ENCODE results near the gene HACD3. TPM values are rescaled to one million over a fixed set of nuclear protein-coding genes. Genes with fewer than 3 reads are reported as not detected.

HACD3 gene
- total RNA-seq, 1 experiment from 2014 or later = 157 TPM

DNA sequence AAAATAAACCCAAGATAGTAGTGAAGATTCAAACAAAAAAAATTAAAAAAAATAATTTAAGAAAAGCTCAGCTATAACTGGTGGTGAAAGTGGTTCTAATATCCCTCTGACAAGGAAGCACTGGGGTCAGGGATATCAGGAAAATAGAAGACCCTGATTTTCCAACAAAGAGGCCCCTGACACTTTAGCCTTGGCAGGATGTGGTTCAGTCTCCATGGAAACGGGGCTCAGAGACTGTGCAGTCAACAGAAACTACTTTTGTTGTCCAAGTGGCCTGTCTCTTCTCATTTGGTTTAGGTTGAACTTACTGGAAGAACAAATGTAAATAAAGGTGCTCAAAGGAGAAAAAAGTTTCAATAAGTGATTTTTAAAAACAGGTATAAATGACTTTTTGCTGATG is 53.4 kb downstream of the HACD3 start:
- no peak overlapping the region for H3K4me3 ChIP-seq (ENCODE audit: low read depth, low read length, poor library complexity, severe bottlenecking)
- H3K9me3 ChIP-seq (ENCODE audit: low read depth, low read length, poor library complexity, severe bottlenecking) = no peaks in the 10 kb centered on the region
- POLR2A ChIA-PET (ENCODE audit: low non-redundant PET) = no interaction called here
- H3K27ac ChIP-seq (ENCODE audit: low read depth, low read length, poor library complexity, severe bottlenecking) = no peak overlapping the region
- intact Hi-C loops (cut with micrococcal nuclease; ENCODE audit: unreplicated experiment) = no loop called here
- no peak for TF ChIP-seq EZH2 (IDR thresholded peaks at IDR 0.05; ENCODE audit: borderline replicate concordance, low read depth, low read length, poor library complexity, severe bottlenecking)
- TF ChIP-seq, protein P1, sequence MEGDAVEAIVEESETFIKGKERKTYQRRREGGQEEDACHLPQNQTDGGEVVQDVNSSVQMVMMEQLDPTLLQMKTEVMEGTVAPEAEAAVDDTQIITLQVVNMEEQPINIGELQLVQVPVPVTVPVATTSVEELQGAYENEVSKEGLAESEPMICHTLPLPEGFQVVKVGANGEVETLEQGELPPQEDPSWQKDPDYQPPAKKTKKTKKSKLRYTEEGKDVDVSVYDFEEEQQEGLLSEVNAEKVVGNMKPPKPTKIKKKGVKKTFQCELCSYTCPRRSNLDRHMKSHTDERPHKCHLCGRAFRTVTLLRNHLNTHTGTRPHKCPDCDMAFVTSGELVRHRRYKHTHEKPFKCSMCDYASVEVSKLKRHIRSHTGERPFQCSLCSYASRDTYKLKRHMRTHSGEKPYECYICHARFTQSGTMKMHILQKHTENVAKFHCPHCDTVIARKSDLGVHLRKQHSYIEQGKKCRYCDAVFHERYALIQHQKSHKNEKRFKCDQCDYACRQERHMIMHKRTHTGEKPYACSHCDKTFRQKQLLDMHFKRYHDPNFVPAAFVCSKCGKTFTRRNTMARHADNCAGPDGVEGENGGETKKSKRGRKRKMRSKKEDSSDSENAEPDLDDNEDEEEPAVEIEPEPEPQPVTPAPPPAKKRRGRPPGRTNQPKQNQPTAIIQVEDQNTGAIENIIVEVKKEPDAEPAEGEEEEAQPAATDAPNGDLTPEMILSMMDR (conservative IDR thresholded peaks at IDR 0.05; ENCODE audit: low read depth, low read length) = no peak
- peaks cover 8% of the 10 kb centered on the region for H3K4me1 ChIP-seq (ENCODE audit: insufficient read depth, low read length, poor library complexity, severe bottlenecking)
- CTCF ChIA-PET = no interaction called here
- peaks cover 30% of the 10 kb centered on the region for H3K36me3 ChIP-seq (ENCODE audit: insufficient read depth, low read length, poor library complexity, severe bottlenecking)
- no TSS peak for BruUV-seq (replicated peaks)
- H3K27me3 ChIP-seq (replicated peaks; ENCODE audit: insufficient read depth, low read depth, low read length, poor library complexity) = no peaks in the 10 kb centered on the region
- no peak for DNase-seq (ENCODE audit: low spot score)

DNA sequence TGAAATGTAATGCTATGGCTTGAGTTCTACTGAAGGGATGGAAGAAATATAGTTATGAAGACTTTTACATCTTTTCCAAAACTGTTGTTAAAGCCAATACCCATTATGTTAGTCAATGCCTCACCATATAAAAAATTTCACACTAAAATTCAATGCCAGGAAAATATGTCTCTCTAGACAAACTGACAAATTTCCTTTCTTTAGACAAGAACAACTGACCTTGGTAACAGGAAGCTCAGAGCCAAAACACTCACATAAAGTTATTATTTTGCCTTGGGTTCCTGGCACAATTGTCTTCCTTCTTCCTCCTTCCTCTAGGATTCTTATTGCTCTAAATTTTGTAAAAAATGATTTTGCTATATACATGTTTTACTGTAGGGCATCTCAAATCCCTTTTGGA is 54.0 kb downstream of the HACD3 start:
- Histone ChIP-seq H3K27me3 (replicated peaks; ENCODE audit: insufficient read depth, low read depth, low read length, poor library complexity) (no peaks in the 10 kb centered on the region), H3K4me3 (ENCODE audit: low read depth, low read length, poor library complexity, severe bottlenecking) (no peak overlapping the region), H3K36me3 (ENCODE audit: insufficient read depth, low read length, poor library complexity, severe bottlenecking) (peaks cover 30% of the 10 kb centered on the region), H3K9me3 (ENCODE audit: low read depth, low read length, poor library complexity, severe bottlenecking) (no peaks in the 10 kb centered on the region), H3K4me1 (ENCODE audit: insufficient read depth, low read length, poor library complexity, severe bottlenecking) (peaks cover 2% of the 10 kb centered on the region), H3K27ac (ENCODE audit: low read depth, low read length, poor library complexity, severe bottlenecking) (no peak overlapping the region)
- CTCF ChIA-PET = no interaction called here
- no peak for TF ChIP-seq EZH2 (IDR thresholded peaks at IDR 0.05; ENCODE audit: borderline replicate concordance, low read depth, low read length, poor library complexity, severe bottlenecking)
- TF ChIP-seq, protein P1 (conservative IDR thresholded peaks at IDR 0.05; ENCODE audit: low read depth, low read length) = no peak
- POLR2A ChIA-PET (ENCODE audit: low non-redundant PET) = no interaction called here
- no TSS peak for BruUV-seq (replicated peaks)
- no peak for DNase-seq (ENCODE audit: low spot score)
- intact Hi-C loops (cut with micrococcal nuclease; ENCODE audit: unreplicated experiment) = no loop called here

GRCh38 chr15:65587094-65587493 is 56.8 kb downstream of the HACD3 start:
- Histone ChIP-seq H3K9me3 (ENCODE audit: low read depth, low read length, poor library complexity, severe bottlenecking) (no peaks in the 10 kb centered on the region), H3K36me3 (ENCODE audit: insufficient read depth, low read length, poor library complexity, severe bottlenecking) (peaks cover 24% of the 10 kb centered on the region), H3K27me3 (replicated peaks; ENCODE audit: insufficient read depth, low read depth, low read length, poor library complexity) (no peaks in the 10 kb centered on the region), H3K4me3 (ENCODE audit: low read depth, low read length, poor library complexity, severe bottlenecking) (no peak overlapping the region), H3K27ac (ENCODE audit: low read depth, low read length, poor library complexity, severe bottlenecking) (no peak overlapping the region), H3K4me1 (ENCODE audit: insufficient read depth, low read length, poor library complexity, severe bottlenecking) (no peaks in the 10 kb centered on the region)
- no TSS peak for BruUV-seq (replicated peaks)
- intact Hi-C loops (cut with micrococcal nuclease; ENCODE audit: unreplicated experiment) = no loop called here
- ChIA-PET CTCF (no interaction called here), POLR2A (ENCODE audit: low non-redundant PET) (interaction anchor here (0.7 kb wide), 1 partner anchor 19 kb away, joined by 3 read pairs; no protein-coding TSS in a partner anchor)
- no peak for DNase-seq (ENCODE audit: low spot score)
- TF ChIP-seq, protein P1 (conservative IDR thresholded peaks at IDR 0.05; ENCODE audit: low read depth, low read length) = no peak
- TF ChIP-seq EZH2 (IDR thresholded peaks at IDR 0.05; ENCODE audit: borderline replicate concordance, low read depth, low read length, poor library complexity, severe bottlenecking) = no peak
